Hippocampal formation (tissue), 2 donors: ENCODE data around the gene ASPRV1.
"Not testable (repeated sequence)": the region's sequence is repeated elsewhere in the genome, so short reads cannot be mapped to it uniquely, and the experiment has no call there.

Experiments used
- DNase-seq, 2 donors: peaks; one replicate each; lab custom pipeline; 2025; lab: John Stamatoyannopoulos, UW

Gene ASPRV1

DNA sequence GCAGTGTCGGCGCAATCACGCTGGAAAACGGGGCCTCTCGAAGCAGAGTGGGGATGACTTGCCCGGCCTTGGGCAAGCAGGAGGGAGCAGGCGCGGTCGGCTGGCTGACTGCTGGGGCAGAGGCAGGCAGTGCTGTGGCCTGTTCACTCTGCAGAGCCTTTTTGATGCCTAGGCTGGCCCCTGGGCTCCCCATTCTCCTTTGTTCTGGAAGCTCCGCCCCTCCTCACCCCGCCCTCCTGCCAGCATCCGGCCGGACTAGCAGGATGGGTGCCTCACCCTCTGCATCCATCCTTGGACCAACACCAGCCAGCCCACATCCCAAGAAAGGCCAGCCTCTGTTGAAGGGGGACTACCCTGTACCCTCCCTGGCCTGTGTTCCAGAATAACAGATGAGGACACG lies at the start of gene ASPRV1:
Gene ASPRV1 (minus strand): TSS at position 136 of the 400 bp plus-strand sequence. CDS start 195 bp downstream, outside the sequence.
- peak; percentile 68 to 84 for DNase-seq

DNA sequence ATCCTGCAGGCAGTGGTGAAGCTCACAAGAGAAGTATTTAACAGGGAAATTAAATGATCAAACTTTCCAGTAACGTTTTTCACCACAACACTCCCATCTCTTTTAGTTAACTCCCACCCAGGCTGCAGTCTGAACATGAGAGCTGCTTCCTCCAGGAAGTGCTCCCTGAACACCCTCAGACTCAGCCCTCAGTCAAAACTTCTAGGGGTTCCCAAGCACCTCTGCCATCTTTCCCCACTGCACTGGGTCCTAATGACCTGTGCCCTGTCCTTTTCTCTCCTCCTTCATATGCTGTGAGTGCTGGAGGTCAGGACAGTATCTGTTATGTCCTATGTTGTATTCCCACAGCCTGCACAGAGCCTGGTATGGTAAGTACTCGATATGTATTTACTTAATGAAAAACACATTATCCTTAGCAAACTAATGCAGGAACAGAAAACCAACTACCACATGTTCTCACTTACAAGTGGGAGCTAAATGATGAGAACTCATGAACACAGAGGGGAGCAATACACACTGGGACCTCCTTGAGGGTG lies 49.2 kb upstream of the ASPRV1 start:
- DNase-seq, result no peak

DNA sequence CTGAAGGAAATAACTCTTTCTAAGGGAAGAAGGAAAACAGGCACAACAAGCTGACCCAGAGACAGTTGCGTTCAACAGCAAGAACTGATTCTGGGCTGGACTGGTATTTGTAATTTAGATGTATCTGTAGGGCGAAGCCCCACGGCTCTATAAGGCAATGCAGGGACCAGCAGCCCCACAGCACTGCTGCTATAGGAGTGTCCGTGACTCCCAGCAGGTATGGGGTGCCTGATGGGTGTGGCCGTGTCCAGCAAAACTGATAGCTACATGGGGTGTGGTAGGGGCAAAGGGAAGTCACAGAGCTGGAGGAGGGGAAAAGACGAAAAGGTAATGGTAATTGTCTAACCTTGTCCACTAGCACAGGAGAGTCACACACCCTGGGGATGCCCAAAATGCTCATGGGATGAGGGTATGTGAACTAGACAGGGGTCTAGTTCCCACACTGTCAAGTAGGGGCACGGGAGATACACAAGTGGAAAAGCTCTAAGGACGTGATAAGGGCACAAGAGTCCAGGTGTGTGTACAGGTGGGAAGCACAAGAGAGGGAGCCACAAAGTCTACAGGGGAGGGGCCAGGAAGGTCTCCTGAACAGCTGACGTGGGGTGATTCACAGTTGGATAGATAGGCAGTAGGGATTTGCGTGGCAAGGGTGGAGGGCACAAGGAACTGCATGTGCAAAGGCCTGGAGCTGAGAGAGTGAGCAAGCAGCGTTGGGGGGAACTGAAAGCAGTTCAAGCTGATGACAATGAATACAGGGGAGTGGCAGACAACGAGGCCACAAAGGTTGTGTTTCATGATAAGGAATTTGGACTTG lies 48.5 kb upstream of the ASPRV1 start:
- no peak for DNase-seq

DNA sequence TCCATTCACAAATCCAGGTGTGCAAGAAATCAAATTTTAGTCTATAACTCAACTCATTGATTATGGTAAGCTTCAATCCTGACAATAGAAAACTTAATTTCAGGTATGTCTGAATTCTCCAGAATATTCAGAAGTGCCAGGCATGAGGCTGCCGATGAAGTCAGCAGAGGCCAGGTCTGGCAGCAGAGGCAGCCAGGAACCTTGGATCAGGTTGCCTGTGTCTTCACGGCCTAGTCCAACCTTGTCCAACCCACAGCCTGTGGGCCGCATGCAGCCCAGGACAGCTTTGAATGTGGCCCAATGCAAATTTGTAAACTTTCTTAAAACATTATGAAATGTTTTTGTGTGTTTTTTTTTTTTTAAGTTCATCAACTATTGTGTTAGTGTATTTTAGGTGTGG lies 46.9 kb upstream of the ASPRV1 start:
- DNase-seq, result no peak

DNA sequence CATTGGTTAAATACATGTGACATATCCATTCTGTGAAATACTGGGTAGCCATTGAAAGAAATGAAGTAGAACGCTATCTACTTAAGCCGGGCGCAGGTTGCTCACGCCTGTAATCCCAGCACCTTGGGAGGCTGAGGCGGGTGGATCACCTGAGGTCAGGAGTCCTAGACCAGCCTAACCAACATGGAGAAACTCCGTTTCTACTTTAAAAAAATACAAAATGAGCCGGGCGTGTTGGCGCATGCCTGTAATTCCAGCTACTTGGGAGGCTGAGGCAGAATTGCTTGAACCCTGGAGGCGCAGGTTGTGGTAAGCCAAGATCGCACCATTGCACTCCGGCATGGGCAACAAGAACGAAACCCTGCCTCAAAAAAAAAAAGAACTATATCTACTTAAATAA lies 45.7 kb upstream of the ASPRV1 start:
- no peak for DNase-seq

DNA sequence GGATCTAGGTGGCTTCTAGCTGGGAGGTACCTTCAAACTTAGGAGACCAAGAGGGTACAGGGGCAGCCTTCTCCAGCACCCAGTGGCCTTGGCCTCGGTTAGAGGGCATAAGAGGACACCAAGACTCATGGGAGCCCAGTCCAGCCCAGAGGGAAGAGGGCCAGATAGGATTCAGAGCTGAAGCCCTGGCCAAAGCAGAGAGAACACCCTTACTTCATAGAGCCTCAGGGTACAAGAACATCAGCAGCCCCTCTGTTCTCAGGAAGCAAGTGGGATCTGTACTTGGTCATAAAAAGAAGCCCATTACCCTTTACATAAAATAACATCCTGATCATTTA lies 45.0 kb upstream of the ASPRV1 start:
- DNase-seq, result no peak

DNA sequence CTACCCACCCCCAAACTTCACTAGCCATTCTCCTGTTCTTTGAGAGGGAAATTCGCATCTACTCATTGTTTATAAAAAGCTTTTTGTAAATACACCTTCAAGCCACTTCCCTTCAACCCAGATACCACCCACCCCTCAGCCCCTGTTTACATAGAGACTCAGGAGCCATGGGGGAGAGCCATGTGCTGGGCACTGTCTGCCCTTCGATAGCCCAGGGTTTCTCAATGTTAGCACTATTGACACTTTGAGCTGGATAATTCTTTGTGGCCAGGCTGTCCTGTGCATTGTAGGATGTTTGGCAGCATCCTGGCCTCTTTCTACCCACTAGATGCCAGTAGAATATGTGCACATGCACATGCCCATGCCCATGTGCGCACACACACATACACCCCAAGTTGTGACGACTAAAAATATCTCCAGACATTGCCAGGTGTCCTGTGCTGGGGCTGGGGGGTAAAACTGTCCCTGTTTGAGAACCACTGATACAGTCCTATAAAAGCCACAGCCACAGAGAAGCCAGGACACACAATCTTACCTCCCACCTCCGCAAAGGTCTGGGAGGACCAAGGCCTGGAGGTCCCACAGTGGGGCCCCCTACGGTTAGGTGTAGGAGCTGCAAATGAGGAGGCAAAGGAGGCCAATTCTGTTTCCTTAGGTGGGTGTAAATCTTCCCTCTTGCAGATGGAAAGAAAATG lies 44.5 kb upstream of the ASPRV1 start:
- no peak for DNase-seq

DNA sequence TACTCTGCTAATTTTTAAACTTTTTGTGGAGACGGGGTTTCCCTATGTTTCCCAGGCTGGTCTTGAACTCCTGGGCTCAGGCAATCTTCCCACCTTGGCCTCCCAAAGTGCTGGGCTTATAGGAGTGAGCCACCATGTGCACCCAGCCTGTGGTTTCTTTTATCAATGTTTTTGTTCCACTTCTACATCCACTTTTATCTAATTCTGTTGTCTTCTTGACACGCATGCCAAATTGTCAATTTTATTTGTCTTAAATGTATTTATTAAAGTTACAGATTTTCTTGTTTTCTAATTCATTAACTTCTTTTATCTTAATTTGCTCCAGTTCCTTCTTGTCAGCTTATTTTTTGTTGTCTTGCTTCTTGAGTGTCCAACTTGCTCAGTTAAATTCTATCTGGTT lies 43.8 kb upstream of the ASPRV1 start:
- no peak for DNase-seq

DNA sequence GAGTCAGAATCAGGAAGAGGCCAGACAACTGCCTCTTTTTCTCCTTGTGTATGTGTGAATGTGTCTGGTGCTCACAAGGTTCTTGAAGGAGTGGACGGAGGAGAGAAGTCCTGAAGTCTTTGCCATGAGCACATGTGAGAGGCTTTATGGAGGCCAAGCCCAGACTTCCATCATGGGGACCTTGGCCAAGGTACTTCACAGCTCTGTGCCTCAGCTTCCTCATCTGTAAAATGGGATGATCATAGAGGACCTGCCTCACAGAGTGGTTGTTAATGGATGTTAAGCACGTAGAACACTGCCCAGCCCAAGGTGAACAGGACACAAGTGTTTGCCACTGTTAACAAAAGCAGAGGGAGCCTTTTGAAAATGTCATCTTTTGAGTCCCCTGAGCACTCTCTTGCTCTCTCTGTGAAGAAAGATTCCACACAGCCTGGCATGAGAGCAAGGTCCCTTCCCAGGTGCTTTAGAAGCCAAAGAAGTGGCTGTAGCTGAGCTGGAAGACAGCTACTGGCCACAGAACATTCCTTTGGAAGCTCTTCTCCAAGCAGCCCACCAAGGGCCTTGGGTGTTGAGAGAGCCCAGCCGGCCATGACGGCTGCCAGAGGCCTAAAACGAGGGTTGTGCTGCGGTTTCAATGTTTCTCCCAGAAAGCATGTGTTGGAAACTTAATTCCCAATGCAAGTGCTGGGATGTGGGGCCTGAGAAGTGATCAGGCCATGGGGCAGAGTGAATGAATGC lies 41.8 kb upstream of the ASPRV1 start:
- DNase-seq, result no peak

DNA sequence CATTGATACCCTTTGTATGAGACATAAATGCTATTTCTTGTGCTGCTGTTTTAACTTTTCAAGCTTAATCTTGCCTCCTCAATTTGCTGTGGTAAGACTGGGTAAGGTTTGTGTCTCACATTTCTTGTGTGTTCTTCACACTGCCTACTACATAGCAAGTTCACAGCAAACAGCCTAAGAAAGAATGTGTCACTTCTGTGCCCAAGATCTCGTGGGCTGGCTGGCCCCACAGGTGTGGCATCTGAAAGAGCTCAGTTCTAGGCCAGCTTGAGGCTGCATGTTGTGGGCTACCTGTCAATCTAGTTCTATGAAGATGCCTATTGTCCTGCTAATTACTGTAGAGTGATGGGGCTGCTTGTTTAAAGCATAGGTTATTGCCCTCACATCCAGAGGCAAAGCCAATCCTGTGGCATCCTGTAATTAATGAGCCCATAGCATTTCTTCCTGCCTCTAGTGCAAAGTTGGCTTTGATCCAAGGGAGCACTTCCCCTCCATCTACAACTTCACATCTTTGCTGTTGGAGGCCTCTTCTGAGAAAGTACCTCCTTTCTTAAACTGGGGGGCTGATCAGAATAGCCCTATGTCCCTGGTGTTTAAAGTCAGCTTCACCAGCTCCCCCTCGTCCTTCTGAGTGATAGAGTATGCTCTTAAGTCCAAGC lies 40.9 kb upstream of the ASPRV1 start:
- DNase-seq, result no peak

DNA sequence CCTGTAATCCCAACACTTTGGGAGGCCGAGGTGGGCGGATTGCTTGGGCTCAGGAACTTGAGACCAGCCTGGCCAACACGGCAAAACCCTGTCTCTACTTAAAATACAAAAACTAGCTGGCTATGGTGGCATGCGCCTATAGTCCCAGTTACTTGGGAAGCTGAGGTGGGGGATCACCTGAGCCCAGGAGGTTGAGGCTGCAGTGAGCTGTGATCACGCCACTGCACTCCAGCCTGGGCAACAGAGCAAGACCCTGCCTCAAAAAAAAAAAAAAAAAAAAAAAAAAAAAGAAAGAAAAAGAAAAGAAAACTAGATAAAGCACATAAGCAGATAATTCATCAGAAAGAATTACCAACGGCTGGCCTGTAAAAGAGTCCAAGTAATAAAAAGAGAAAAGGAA lies 39.1 kb upstream of the ASPRV1 start:
- DNase-seq, result not testable (repeated sequence)

DNA sequence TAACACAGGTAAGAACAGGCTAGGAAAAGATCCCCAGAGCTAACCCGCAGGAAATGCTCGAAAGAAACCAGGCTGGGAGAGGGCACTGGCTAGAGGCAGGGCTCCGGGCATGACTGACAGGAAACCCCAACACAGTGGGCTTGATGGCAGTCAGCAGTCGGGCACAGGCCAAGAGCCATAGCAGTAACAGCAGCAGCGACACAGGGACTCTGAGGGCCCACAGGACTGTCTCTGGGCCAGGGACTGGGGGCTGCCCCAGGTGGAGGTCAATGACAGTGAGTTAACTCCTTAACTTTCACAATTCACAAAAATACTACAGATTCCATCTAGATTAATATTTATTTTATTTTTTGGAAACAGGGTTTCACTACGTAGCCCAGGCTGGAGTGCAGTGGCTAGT lies 37.3 kb upstream of the ASPRV1 start:
- DNase-seq, result no peak

DNA sequence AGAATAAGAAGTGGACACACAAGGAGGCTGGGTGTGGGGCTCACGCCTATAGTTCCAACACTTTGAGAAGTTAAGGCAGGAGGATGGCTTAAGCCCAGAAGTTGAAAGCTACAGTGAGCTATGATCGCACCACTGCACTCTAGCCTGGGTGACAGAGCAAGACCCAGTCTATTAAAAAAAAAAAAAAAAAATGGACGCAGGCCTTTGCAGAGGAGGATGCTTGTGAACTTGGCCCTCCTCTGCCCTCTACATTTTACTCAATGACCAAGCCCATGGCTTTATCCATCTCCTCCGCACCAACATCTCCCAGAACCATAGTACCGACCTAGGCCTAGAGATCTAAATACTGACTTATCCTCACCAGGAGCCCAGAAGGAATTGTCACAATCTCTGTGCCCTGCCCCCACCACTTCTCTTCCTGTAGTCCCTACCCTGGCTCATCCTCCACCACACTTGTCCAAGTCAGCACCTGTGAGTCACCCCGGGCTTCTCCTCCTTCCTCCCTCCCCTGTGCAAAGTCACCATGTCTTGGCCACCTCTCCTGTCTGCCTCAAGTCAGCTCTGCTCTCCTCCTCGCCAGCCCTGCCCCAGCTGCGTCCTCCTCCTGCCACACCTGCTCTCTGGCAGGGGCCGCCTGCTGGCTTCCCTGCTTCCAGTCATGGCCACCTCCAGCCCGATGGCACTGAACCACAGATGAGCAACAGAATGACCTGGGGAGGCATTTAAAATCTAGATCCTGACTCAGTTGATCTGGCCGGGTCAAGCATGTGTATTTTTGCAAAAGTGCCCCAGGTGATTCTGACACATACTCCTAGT lies 35.8 kb upstream of the ASPRV1 start:
- DNase-seq, result no peak

DNA sequence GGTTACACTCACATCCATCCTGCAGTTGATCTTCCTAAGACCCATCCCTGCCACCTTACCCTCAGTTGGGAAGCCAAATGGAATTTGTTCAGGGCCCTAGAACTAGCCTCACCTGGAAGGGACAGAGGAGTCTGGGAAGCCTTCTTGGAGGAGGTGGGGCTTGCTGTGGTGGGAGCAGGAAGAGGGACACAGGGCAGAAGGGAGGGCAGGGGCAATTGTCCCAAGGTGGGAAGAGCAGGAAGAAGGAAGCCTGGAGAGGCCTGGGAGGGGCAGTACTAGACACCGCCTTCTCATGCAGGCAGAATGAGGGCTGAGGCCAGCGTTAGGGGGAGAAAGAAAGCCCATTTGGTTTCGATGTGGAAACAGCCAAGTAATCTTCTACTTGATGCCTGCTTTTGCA lies 34.1 kb upstream of the ASPRV1 start:
- DNase-seq, result no peak

DNA sequence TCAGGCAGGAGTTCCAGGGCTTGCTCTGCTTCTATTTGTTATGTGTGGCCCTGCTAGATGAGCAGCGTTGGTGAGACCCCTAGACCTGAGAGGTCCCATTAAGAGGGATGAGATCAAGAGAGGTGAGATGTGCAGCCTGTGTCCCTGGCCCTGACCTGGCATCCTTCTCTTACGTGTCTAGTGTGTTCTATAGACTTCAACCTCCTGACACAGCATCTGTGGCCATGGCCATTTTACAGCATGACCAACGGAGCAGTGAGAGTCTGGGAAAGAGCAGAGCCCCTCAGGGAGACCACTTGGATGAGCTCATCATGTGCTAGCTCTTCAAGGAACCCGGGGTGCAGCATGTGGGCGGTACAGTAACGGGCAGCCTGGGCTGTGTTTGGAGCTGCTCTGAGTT lies 32.7 kb upstream of the ASPRV1 start:
- no peak for DNase-seq

DNA sequence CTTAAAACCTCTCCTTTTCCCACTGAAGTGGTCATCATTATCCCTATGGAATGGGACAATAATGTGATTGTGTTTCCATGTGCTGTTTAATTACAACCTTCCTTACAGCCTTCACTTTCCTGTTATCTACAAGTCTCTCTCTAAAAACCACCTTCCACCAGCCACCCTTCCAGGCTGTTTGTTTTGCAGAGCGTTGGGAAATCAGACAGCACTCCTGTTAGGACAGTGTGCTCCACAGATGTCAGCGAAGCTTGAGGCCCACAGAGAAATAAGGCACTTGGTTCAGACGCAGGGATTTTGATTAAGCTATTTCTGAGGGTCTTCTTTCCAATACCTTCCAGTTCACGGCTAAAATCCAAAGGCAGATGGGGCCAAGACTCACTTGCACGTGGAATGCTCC lies 32.3 kb upstream of the ASPRV1 start:
- DNase-seq, result no peak

DNA sequence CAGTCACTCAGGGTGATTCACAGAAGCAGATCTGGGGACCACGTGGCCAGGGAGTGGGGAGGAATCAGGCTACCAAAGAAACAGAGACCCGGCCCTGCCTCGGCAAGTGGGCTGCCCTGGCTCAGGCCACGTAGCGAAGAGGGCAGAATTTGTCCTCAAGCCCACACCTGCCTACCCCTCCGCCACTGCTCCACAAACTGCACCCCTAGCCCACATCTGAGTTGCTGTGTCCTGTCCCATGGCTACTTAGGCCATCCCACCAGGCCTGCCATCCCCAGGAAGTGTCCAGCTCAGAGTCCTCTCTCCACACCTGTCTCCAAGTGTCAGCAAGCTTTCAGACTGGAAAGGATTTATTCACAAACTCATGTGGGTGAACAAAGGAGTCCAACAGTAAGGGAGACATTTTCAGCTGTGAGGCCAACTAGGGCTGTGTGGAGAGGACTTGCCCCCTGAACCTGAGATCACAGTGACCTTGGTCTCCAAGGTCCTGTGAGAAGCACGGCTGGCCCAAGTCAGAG lies 31.7 kb upstream of the ASPRV1 start:
- no peak for DNase-seq

DNA sequence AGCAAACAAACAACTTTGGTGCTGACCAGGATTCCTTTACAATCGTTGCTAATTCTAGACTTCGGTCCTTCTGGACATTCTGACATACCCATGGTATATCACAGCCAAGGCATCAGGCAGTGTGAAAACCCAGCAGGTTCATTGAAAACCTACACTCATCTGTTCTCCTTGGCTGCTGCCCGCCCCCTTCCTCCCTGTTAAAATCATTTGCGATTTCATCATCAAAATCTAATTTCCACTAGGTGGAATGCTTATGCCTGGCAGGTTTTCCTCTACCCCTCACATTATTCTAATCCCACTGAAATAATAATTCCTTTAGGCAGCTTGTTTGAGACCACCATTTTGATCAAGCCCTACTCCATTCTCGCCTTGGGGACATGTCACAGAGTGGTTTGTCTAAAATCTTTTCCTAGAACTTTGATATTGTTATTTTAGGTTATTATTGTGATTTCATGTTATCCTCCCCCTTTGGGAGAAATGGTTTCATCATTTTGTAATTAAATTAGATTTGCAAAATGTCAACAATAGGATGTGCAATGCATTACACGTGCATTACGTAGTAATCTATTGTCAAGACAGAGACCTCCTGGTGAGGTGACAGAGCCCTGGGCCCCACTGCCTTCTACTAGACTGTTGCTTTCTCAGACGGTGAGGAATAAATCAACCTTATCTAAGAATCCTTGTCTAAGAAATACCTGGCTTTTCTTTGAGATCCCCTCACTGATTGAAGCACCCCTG lies 31.0 kb upstream of the ASPRV1 start:
- no peak for DNase-seq

DNA sequence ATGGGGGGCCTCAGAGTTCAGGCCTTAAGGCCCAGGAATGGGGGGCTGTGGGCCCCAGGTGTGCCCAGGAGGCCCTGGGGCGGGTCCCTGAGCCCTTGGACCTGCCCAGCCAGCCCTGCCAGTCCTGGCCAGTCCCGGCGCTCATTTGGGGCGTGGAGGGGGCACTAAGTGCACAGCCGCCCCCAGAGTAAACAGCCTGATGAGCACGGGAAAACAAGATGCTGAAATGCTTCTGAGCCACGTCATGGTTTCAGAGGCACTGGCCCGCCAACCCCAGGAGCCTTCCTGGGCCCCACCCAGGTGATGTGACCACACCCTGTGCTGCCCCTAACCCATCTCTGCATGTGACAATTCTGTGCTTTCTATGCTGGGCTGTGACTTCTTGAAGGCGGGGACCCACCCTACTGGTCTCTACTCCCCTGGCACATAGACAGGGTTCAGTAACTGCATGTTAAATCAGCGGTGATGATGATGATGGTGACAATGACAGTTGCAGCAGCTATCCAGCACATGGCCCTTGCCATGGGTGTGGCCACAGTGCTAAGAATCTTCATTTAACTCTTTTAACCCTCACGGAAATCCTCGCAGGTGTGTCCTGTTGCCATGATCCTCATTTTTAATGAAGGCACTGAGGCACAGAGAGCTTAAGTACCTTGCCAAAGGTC lies 28.1 kb upstream of the ASPRV1 start:
- DNase-seq, result no peak

DNA sequence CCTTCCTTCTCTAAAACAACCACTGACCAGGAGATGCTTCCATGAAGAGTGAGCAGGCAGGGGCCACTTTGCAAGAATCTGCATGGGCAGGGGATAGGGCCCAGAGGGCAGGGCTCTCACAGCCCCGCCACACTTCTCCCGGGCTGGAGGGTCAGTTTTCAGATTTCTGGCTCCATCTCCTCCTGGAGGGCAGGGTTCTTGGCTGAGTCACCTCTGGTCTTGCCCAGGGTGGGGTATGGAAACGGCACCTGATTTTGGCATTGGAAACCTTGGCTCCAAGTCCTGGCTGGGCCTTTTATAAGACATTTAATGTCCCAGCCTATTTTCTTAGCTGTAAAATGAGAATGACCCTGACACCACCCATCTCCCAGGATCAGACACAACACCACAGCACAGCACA lies 27.6 kb upstream of the ASPRV1 start:
- DNase-seq, result no peak
